Lower leg skin (tissue), 3 donors: ENCODE measurements around the gene AKR7A2.

Experiments
- CTCF ChIP-seq, 3 donors: fragments of 450-650 bp; IDR thresholded peaks; one replicate each; pipeline ENCODE4 v1.5.1; 2016; ENCODE audit warnings: antibody characterized with exemption in 3 of 3, mild to moderate bottlenecking in 3 of 3, moderate library complexity in 2 of 3
- POLR2A ChIP-seq, 2 donors: fragments of 450-650 bp; IDR thresholded peaks; one replicate each; pipeline ENCODE4 v1.6.1; 2016 to 2017; ENCODE audit warnings: antibody characterized with exemption in 2 of 2, mild to moderate bottlenecking in 1 of 2, moderate library complexity in 1 of 2

- TF ChIP-seq CTCF (IDR thresholded peaks at IDR 0.05) (no peak), POLR2A (IDR thresholded peaks at IDR 0.05) (no peak)
Observed at GRCh38 chr1:19325368-19325957, 13.5 kb upstream of the AKR7A2 start.
